Measurements from ENCODE around the gene NEDD4L.

NEDD4L gene

DNA sequence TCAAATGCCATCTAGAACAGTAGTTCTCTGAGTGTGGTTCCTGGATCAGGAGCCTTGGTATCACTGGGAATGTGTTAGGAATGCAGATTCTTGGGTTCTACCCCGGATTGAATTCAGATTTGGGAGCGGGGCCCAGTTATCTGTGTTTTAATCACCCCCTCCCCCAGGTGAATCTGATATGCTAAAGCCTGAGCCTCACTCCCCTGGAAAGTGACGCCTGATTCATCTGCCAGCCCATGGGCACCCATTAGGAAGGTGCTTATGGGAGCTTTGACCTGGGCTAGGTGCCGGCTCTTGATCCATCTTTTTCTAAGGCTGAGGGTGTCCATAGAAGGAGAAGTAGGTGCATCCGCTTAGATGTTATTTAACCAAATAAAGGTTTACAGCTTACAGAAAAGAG, 199.4 kb downstream of the NEDD4L start:
- H3K4me3 ChIP-seq (ENCODE audit: low read depth, low read length), result no peak overlapping the region
- TF ChIP-seq MAX (IDR thresholded peaks at IDR 0.05; ENCODE audit: low read depth, low read length) (no peak), MYC (IDR thresholded peaks at IDR 0.05; ENCODE audit: low read depth, low read length) (no peak), CTCF (IDR thresholded peaks at IDR 0.05; ENCODE audit: low read depth, low read length) (no peak), POLR2A (IDR thresholded peaks at IDR 0.05; ENCODE audit: extremely low read depth, insufficient read length) (no peak)
- no peak for DNase-seq (ENCODE audit: low read depth)

DNA sequence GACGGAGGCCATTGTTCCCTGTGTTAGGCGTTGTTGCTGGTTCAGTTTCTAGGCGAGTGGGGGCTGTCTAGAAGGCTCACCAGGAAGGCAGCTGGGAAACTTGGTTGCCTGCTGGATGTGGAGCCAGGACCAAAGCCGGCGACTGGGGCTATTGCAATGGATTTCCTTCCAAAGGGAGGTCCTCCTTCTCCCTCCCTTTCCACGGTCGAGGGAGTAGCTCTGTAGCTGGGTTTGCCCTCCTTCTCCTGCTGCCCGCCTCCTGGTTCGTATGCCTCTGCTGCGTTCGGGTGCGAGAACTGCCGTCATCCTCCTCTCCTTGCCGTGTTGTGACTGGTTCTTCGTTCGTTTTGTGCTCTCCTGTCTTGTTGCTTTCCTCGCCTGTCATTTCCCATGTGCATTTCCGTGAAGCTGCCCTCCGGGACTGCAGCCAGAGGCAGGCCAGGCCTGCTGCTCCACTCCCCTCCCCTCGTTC, 203.4 kb downstream of the NEDD4L start:
- TF ChIP-seq MAX (IDR thresholded peaks at IDR 0.05; ENCODE audit: low read depth, low read length), result no peak
- TF ChIP-seq POLR2A (IDR thresholded peaks at IDR 0.05; ENCODE audit: extremely low read depth, insufficient read length), result no peak
- TF ChIP-seq CTCF (IDR thresholded peaks at IDR 0.05; ENCODE audit: low read depth, low read length), result no peak
- TF ChIP-seq MYC (IDR thresholded peaks at IDR 0.05; ENCODE audit: low read depth, low read length), result no peak
- no peak for DNase-seq (ENCODE audit: low read depth)
- no peak overlapping the region for H3K4me3 ChIP-seq (ENCODE audit: low read depth, low read length)

DNA sequence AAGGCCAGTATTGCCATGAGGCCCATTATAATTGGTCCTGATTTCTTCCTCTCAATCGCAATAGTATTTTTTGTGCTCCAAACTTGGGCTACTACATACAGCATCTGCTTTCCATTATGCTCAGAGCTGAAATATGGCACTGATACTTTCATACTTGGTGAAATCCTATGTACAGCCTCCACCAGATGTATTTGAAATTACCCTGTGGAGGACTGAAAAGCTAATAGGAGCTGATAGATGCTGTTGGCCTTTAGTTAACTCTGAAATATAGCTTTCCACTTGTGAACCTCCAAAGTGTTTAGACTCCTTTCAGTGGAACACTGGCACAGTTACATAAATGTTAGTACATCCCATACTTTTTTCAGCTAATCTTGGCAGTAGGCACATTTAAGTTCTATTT, 205.7 kb downstream of the NEDD4L start:
- TF ChIP-seq MYC (IDR thresholded peaks at IDR 0.05; ENCODE audit: low read depth, low read length) (no peak), MAX (IDR thresholded peaks at IDR 0.05; ENCODE audit: low read depth, low read length) (no peak), CTCF (IDR thresholded peaks at IDR 0.05; ENCODE audit: low read depth, low read length) (no peak), POLR2A (IDR thresholded peaks at IDR 0.05; ENCODE audit: extremely low read depth, insufficient read length) (no peak)

GRCh38 chr18:58251416-58251815, 207.4 kb downstream of the NEDD4L start:
- TF ChIP-seq MYC (IDR thresholded peaks at IDR 0.05; ENCODE audit: low read depth, low read length) (no peak), CTCF (IDR thresholded peaks at IDR 0.05; ENCODE audit: low read depth, low read length) (no peak), MAX (IDR thresholded peaks at IDR 0.05; ENCODE audit: low read depth, low read length) (no peak), POLR2A (IDR thresholded peaks at IDR 0.05; ENCODE audit: extremely low read depth, insufficient read length) (no peak)
- H3K4me3 ChIP-seq (ENCODE audit: low read depth, low read length), result no peak overlapping the region
- DNase-seq (ENCODE audit: low read depth), result no peak

More for the DNA sequence above, 205.7 kb downstream of the NEDD4L start:
- no peak overlapping the region for H3K4me3 ChIP-seq (ENCODE audit: low read depth, low read length)
- no peak for DNase-seq (ENCODE audit: low read depth)

DNA sequence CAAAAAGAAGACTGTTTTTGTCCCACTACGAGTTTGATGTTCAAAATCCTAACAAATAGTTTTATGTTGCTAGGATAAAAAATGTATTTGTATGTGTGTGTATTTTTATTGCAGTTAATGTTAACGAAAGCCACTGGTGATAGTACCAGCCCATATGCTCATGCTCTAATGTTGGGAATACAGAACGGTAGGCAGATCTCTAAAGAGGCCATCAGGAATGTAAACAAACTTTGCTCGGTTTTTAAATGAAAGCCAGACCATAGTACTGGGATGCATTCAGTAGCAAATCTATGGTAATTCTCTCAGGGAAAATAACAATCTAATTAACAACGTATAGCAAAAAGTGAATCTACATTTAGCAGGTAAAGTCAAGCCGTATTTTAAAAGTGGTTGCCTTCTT, 208.1 kb downstream of the NEDD4L start:
- DNase-seq (ENCODE audit: low read depth), result no peak
- no peak overlapping the region for H3K4me3 ChIP-seq (ENCODE audit: low read depth, low read length)
- TF ChIP-seq POLR2A (IDR thresholded peaks at IDR 0.05; ENCODE audit: extremely low read depth, insufficient read length) (no peak), MYC (IDR thresholded peaks at IDR 0.05; ENCODE audit: low read depth, low read length) (no peak), CTCF (IDR thresholded peaks at IDR 0.05; ENCODE audit: low read depth, low read length) (no peak), MAX (IDR thresholded peaks at IDR 0.05; ENCODE audit: low read depth, low read length) (no peak)

GRCh38 chr18:58253318-58253717, 209.3 kb downstream of the NEDD4L start:
- no peak overlapping the region for H3K4me3 ChIP-seq (ENCODE audit: low read depth, low read length)
- TF ChIP-seq MYC (IDR thresholded peaks at IDR 0.05; ENCODE audit: low read depth, low read length), result no peak
- TF ChIP-seq CTCF (IDR thresholded peaks at IDR 0.05; ENCODE audit: low read depth, low read length), result no peak
- no peak for TF ChIP-seq MAX (IDR thresholded peaks at IDR 0.05; ENCODE audit: low read depth, low read length)
- TF ChIP-seq POLR2A (IDR thresholded peaks at IDR 0.05; ENCODE audit: extremely low read depth, insufficient read length), result no peak
- no peak for DNase-seq (ENCODE audit: low read depth)
